GM12873 (cell line): Measurements from ENCODE around the gene FBLL1.

Experiments
- TF ChIP-seq, protein P1 (sequence below): IDR thresholded peaks from 2 replicates; pipeline ENCODE4 v1.5.1; 2012; ENCODE audit warnings: low read depth, mild to moderate bottlenecking, moderate library complexity, low read length, control low read depth; ENCODE audit not compliant: insufficient read depth; ENCODE audit errors: missing control alignments

Gene FBLL1

DNA sequence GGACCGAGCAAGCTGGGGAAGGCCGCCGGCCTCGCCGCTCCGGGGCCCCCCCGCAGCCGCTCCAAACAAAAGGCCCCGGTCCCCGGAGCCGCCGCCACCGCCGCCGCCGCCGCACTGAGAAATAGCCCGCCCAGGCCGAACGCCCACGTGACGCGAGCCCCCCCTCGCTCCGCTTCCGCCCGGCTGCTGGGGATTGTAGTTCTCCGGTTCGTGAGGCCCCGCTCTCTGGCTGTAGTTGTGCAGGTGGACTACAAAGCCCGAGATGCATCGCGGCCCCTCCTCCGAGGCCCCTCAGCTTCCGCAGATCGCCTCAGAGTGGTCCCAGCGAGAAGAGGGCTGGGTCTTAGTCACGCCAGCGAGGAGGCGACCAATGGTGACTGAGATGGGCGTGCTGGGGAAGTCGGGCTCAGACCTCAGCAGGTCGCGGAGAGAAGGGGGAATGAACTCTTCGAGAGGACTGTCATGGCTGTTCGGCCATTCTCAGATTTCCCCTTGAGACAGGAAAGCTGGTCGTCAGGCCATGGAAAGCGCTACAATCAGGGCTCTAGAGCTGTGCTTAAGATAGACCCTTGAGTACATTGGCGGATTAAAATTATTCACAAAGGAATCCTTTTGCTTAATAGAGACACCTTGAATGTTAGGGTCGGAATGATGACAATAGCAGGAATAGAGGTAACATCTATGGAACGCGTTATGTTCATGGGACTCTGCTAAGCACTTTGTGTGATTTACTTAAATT is 50.6 kb downstream of the FBLL1 start:
- TF ChIP-seq, protein P1, sequence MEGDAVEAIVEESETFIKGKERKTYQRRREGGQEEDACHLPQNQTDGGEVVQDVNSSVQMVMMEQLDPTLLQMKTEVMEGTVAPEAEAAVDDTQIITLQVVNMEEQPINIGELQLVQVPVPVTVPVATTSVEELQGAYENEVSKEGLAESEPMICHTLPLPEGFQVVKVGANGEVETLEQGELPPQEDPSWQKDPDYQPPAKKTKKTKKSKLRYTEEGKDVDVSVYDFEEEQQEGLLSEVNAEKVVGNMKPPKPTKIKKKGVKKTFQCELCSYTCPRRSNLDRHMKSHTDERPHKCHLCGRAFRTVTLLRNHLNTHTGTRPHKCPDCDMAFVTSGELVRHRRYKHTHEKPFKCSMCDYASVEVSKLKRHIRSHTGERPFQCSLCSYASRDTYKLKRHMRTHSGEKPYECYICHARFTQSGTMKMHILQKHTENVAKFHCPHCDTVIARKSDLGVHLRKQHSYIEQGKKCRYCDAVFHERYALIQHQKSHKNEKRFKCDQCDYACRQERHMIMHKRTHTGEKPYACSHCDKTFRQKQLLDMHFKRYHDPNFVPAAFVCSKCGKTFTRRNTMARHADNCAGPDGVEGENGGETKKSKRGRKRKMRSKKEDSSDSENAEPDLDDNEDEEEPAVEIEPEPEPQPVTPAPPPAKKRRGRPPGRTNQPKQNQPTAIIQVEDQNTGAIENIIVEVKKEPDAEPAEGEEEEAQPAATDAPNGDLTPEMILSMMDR, result no peak

DNA sequence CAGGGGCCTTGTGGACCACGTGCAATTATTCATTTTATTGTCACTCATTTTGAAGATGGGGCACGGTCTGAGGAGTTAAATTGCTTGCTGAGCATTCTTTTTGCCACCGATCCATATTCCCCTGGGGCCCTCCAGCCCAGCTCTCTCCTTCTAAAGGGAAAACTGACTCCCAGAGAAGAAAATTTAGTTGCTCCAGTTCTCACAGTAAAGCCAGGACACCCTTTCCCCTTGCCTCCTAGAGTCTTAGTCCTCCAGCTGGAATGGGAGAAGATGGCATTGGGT is 51.1 kb downstream of the FBLL1 start:
- TF ChIP-seq, protein P1, result no peak
